ENCODE results near the gene UBE2R2.
"Not testable (repeated sequence)": the region's sequence is repeated elsewhere in the genome, so short reads cannot be mapped to it uniquely, and the experiment has no call there.

The UBE2R2 gene, protein sequence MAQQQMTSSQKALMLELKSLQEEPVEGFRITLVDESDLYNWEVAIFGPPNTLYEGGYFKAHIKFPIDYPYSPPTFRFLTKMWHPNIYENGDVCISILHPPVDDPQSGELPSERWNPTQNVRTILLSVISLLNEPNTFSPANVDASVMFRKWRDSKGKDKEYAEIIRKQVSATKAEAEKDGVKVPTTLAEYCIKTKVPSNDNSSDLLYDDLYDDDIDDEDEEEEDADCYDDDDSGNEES

DNA sequence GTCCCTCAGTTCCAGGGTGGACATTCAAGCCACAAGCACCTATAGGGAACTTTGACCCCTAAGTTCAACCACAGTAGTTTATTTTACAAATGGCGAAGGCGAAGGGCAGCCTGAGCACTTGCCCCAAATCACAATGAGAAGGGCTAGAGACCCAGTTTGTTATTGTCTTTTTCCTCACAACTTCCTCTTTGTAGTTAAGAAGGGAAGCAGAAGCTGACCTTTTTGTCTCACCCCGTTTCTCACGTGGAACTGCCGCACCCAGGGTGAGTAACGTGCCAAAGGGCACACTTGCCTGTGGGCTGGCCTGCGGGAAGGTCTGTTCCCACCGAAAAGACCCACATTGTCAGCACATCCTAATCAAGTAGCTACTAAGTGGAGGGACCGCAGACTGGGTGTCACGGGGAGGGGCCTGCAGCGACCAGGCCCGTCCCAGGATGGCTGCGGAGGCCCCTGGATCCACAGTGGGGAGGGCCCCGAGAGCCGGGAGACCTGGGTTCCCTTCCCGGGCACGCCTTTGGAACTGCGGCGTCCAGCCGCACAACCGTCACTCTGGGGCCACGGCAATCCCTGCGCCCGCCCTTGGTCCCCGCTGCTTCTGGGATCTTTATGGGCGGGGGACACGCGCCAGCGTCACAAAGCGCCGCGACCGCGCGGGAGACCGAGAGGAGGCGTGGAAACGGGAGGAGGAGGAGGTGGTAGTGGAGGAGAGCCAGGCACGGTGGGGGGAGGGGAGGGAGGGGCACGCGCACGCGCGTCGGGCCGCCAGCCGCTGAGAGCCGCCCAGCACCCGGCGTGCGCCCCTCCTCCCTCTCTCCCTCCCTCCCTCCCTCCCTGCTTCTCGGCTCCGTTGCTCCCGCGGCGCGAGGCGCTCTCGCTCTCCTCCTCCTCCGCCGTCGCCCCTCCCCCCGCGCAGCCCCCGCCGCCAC lies at the start of gene UBE2R2:
Gene UBE2R2, plus strand, starts transcription at position 834 of the 926 bp plus-strand sequence. CDS start 598 bp downstream, outside the sequence.
- DNase-seq = peak; percentile 88

DNA sequence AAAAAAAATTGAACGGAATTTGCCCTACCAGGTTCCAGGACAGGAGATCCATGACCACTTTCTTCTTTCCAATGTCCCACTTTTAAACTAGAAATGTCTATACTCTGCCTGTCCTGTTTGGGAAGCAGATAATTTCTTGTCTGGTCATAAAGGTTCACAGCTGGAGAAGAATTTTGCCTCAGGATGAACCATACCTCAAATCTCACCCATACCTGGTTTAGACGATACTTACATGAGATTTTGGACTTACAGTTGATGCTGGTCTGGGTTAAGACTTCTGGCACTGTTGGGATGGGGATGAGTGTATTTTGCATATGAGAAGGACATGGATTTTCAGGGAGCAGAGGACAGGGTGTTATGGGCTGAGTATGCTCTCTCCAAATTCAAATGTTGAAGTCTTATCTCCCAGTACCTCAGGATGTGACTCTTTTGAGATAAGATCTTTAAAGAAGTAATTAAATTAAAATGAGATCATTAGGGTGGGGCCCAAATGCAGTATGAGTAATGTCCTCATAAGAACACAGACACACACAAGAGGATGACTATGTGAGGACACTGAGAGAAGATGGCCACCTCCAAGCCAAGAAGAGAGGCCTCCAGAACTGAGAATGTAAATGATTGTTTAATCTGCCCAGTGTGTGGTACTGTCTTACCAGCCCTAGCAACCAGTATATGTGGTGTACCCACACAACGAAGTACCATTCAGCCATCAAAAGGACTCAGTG lies 46.6 kb upstream of the UBE2R2 start:
- DNase-seq = not testable (repeated sequence)

DNA sequence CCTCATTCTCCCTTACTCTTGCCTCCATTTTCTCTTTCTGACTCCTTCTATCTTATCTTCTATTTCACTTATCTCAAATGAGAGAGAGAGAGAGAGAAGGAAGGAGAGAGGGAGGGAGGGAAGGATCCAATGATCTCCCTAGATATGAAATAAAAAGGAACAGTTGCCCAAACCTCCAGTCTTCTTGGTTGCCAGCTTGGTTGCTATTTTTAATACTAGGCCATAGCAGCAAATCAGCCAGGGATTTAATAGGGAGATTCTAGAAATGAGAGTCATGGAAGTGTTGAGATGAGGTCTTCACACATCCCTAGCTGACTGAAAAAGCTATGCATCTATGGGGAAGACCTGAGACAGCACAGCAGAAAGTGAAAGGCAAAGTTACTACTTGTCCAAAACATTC lies 43.8 kb upstream of the UBE2R2 start:
- not testable (repeated sequence) for DNase-seq

DNA sequence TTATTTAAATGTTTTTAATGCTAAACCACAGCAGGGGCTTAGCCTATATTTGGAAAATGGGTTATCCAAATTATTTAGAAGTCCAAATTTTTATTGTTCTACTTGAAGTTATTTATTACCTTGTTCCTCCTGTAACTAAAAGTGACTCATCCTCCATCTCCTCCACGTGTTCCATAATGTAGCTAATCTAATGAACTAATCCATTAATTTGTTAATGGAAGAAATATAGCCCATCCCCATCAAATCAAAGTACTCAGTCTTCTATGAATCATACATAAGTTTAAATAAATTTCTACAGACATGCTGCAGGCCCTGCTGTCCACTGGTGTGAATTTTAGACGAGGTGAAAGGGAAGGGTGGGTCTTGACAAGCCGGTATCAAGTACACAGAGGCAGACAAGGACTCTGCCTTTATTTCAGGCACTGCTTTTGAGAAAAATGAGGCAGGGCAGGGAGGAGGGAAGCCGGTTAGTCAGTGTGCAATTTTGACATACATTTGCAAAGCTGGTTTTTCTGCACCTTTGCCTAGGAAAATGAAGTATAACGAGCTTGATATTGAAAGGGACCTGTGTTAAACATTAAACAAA lies 42.8 kb upstream of the UBE2R2 start:
- DNase-seq = not testable (repeated sequence)

DNA sequence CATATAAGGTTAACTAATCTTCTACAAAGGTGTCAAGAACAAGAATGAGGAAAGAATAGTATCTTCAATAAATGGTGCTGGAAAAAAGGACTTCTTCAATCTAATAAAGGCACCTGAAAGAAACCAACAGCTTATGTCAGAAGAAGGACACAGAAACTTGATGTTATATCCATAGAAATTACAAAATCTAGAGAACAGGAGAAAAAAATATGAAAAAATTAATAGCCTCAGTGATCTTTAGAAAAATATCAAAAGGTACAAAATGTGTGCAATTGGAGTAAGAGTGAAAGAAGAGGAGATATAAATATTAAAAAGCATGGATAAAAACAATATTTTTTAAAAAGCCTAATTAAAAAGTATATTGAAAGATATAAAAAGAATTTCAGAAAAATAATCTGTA lies 40.4 kb upstream of the UBE2R2 start:
- no peak for DNase-seq

DNA sequence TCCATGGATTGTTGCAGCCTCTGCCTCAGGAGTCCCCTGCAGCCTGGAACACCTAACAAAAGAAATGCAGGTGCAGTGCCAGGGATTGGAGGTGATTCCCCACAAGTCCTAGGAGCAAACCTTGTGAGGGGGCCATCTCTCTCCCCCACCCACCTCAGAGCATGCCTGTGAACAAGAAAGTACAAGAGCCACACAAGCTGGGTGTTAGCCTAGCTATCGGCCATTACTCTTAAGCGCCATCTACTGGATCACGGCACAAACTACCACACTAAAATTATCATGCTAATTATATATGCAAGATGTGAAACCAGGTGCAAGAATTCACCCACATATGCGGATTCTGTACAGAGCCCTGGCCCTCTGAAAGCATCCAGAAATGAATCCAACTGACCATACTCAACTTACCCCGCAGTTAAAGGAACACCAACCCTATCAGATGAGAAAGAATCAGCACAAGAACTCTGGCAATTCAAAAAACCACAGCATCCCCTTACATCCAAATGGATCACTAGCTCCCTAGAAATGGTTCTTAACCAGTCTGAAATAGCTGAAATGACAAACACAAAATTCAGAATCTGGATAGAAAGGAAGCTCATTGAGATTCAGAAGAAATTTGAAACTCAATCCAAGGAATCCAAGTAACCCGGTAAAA lies 38.1 kb upstream of the UBE2R2 start:
- peak; percentile 5 for DNase-seq

DNA sequence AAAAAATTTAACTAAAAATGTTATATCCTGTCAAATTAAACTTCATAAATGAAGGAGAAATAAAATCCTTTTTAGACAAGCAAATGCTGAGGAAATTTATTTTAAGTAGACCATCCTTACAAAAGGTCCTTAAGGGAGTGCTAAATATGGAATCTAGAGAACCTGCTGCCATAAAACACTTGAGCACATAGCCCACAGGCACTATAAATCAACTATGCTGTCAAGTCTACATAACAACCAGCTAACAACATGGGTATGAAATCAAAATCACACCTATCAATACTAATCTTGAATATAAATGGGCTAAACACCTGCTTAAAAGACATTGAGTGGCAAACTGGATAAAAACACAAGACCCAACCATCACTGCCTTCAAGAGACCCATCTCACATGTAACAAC lies 36.7 kb upstream of the UBE2R2 start:
- DNase-seq = no peak

DNA sequence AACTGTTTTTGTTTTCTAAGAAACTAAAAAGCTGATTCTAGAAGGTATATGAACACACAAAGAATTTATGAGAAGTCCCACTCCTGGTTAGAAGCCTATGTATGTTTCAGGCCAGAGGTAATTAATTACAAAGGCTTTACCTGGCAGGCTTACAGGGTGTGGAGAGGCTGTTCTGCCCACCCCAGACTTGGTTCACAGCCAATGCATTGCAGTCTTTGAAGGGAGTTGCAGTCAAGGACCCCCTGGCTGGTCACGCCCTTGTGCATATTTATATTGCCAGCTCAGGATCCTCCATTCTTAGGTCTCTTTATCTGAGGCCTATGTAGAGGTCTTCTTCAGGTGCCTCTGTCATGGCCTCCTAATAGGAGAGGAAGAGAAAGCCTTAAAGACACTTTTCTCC lies 35.2 kb upstream of the UBE2R2 start:
- no peak for DNase-seq

DNA sequence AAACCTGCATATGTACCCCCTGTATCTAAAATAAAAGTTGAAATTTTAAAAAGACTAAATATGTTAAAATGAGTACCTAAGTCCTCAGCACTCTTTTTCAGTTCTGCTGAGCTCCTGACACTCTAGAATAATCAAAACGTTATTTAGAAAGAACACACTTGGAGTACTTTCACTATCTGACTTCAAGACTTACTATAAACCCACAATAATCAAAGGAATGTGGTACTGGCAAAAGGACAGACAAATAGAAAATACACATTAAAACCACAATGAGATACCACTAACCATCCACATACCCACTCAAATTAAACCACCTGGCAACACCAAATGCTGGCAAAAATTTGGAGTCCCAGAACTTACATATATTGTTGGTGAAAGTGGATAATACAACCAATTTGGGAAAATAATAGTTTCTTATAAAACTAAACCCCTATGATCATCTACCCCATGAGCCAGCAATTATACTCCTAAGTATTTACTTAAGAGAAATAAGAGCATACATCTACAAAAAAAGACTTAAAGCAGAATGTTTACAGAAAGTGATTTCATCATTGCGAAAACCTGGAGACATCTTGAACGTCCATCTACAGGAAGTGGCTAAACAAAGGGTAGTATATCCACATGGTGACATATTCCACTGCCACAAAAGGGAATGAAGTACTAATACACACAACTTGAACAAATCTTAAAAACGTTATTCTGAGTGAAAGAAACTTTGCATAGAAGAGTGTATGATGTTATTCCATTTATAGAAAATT lies 34.4 kb upstream of the UBE2R2 start:
- no peak for DNase-seq

DNA sequence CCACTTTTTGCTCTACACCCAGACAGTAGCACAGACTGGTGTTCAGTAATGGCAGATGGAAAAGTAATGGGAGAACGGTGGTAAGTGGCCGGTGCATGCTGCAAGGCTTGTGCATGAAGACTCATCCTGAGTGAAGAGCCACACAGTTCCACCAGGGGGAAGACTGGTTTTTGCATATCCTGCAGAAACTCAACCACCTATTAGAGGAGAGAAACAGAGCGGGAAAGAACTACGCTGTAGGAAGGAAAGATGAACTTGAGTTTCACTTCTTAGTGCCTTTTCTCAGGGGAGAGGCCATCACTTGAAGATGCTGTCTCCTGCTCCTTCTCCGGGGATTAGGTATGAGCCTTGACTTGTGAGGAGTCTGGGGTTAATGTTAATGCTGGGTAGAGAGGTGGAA lies 31.0 kb upstream of the UBE2R2 start:
- no peak for DNase-seq

DNA sequence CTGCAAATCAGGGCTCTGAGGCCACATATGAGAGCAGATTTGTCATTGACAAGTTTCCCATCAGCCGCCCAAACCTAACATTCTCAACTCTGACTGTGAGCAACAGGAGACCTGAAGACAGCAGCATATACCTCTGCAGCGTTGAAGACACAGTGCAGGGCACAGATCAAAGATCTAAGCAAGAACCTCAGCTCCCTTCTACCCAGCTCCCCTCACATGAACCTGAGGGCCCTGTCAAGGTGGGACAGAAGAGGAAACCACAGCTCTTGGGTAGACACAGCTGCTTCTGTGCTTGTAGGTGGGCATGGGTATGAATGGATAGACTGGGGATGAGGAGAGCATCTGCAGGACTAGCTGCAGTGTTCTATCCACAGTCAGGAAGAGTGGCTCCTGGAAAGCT lies 30.3 kb upstream of the UBE2R2 start:
- no peak for DNase-seq

DNA sequence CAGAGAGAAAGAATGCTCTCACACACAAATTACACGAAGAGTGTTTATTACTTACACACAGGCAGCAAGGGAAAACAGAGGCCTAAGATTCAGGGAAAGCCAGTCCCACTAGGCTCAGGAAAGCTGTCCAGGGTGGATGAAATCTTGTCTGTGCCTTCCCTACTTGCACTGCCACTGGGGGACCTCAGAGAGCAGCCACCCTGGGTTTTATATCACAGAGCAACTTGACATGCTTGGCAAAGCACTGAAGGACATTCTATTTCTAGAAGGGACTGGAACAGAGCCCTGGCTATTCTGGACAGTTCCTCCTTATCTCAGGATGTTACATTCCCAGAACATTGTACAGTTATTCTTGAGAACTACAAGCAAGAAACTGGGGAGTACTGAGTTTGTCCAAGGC lies 29.1 kb upstream of the UBE2R2 start:
- no peak for DNase-seq

DNA sequence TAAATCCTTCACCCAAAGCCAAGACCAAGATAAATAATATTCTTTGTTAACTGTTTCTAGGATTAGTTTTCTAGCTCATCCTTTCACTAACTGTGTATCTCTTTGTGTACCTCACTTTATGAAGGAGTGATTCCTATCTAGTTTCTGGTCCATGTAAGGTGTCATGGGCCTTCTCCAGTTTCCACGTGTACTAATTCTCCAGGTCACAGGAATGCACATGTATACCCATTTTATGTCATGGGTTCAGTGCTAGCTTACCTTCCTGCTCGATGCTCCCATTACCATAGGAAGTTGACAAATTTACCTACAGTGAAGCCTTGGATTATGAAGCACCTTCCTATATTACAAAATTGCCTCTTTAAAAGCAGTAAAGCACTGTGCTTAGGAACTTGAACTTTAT lies 27.5 kb upstream of the UBE2R2 start:
- DNase-seq = not testable (repeated sequence)

DNA sequence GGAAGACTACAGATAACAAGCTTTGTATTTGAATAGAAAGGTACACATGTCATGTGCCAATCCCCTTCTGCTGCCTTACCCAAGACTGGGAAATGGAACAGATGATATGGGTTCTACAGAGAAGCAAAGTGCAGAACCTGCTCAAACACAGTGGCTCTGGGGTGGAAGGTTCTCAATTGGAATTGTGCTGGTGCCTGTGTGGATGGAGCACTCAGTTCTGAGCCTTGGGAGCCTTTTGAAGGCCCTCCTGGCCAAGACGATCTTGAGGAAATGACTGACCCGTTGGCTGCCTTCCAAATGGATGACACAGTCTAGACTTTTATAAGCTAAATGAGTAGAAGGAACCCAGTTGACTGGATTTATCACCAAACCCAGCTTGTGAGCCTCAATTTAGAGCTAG lies 25.8 kb upstream of the UBE2R2 start:
- DNase-seq = no peak

DNA sequence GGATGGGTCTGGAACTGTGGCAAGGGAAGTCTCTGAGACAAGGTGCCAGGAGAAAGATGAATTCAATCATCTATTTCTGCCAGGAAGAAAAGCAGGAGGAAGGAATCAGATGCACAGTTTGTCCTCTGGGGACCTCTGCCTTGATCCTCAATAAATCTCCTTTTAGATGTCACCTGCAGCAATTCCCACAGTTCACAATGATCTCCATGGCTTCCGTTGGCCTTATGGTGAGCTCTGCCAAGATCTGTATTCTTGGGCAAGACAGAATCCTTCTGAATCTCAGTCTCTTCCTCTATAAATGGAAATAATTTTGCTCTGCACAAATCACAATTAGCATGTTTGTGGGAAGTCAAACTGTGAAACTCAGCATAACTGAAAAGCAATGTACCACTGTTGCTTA lies 23.5 kb upstream of the UBE2R2 start:
- DNase-seq = not testable (repeated sequence)

DNA sequence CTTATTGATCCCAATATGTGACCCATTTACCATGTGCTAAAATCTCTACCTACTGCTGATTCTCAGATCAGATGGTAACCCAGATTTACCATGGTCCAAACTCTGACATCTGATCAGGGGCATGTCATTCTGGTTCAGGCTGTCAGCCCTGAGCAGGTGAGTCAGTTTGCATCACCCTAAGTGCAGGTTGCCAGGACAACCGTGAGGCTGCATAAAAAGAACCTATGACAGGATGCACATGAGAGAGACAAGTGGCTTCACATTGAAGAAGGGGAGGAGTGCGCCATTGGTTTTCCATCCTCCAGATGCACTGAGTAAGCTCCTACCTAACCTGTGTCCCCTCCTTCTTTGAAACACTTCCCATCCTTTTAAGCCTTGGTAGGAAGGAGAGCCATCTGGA lies 22.4 kb upstream of the UBE2R2 start:
- no peak for DNase-seq

DNA sequence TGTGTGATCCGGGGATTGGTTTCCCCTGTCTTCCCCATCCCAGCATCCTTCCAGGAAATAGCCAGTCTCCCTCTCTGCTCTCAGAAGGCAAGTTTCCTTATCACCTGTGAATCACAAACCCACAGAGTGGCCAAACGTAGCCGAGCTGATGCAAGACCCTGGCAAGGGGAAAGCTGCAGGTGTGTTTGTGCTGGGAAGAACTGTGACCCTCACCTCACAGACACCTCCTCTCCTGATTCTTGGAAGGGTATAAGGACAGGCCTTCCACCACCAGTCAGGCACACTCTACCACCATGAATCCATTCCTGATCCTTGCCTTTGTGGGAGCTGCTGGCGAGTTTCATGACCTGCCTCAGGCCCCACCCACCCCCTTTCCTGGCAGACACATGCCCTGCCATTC lies 21.7 kb upstream of the UBE2R2 start, which contains the start of gene PRSS3:
Gene PRSS3, plus strand, starts transcription at position 281 of the 400 bp plus-strand sequence. Its CDS starts 13 bp downstream, at position 294.
- DNase-seq = no peak

DNA sequence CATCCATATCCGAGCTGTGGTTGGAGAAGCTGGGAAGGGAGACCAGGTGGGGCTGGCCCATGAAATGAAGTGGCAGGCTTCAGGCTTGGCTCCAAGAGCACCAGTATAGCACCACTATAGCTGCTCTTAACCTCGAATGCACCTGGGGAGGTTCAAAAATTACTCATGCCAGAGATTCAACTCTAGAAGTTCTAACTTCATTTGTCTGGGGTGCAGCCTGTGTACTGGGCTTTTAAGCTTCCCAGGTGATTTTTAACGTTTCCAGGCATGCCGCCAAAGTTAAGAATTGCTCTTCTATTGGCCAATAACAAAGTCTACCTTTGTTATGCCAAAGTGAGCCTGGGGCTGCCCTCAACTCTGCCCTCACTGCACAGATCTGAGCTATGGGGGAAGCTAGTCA lies 21.1 kb upstream of the UBE2R2 start:
- no peak for DNase-seq

DNA sequence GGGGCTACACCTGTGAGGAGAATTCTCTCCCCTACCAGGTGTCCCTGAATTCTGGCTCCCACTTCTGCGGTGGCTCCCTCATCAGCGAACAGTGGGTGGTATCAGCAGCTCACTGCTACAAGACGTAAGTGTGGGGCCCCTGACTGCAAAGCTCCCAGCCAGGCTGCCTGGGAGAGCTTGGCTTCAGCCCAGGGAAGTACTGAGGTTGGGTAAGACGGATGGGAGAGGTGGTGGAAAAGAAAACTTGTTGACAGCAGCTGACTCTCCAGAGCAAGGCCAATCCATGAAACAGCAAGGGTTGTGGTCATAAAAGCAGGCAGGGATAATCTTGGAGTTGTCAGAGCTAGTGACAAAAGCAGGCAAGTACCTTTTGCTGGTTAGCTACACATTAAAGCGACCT lies 20.3 kb upstream of the UBE2R2 start:
- DNase-seq = not testable (repeated sequence)

DNA sequence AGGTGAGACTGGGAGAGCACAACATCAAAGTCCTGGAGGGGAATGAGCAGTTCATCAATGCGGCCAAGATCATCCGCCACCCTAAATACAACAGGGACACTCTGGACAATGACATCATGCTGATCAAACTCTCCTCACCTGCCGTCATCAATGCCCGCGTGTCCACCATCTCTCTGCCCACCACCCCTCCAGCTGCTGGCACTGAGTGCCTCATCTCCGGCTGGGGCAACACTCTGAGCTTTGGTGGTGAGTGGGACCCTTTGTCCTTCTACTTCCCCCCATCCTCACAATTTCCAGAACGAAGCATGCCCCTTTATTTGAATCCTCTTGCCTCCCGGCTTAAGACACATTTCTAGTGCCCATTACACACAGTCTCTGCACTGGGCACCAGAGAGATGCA lies 19.1 kb upstream of the UBE2R2 start:
- DNase-seq = no peak

DNA sequence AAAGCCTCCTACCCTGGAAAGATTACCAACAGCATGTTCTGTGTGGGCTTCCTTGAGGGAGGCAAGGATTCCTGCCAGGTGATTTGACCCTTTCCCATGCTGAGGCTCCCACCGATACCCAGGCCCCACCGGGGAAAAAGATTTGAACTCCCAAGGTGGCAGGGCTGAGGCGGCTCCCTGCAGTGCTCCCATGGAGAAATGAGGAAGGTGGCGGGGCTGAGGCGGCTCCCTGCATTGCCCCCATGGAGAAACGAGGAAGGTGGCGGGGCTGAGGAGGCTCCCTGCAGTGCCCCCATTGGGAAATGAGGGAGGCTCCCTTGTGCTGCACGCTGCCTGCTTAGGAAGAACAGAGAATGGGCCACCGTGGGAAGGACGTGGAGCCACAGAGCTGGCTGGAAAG lies 18.4 kb upstream of the UBE2R2 start:
- DNase-seq = no peak
